Measurements from ENCODE around the gene TIMM29.
"Not testable (repeated sequence)": the region's sequence is repeated elsewhere in the genome, so short reads cannot be mapped to it uniquely, and the experiment has no call there.

Gene TIMM29

GRCh38 chr19:10920288-10920655 is 8.3 kb upstream of the TIMM29 start:
- no peak overlapping the region for H3K27ac Mint-ChIP-seq

DNA sequence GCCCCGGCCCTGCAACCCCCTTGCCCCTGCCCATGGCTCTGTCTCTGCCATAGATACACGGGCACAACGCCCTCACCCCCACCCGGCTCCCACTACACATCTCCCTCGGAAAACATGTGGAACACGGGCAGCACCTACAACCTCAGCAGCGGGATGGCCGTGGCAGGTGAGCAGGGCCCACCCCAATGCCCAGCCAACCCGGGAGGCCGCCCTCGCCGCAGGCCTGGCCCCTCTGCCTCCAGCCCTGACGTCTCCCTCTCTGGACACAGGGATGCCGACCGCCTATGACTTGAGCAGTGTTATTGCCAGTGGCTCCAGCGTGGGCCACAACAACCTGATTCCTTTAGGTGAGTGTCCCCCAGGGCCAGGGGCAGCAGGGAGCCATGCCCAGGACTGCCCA is 7.8 kb upstream of the TIMM29 start:
- Mint-ChIP-seq H3K27ac (no peak overlapping the region), H3K36me3 (ENCODE audit: low read depth) (peaks cover 13% of the 10 kb centered on the region)

More at GRCh38 chr19:10920288-10920655, 8.3 kb upstream of the TIMM29 start:
- no peak for DNase-seq (ENCODE audit: low spot score)
- no peaks in the 10 kb centered on the region for H3K9me3 Mint-ChIP-seq
- no peaks in the 10 kb centered on the region for H3K4me1 Mint-ChIP-seq (ENCODE audit: low read depth)
- peaks cover 12% of the 10 kb centered on the region for H3K36me3 Mint-ChIP-seq (ENCODE audit: low read depth)
- H3K27me3 Mint-ChIP-seq (ENCODE audit: low read depth) = no peaks in the 10 kb centered on the region
- H3K4me3 Mint-ChIP-seq = no peak overlapping the region

DNA sequence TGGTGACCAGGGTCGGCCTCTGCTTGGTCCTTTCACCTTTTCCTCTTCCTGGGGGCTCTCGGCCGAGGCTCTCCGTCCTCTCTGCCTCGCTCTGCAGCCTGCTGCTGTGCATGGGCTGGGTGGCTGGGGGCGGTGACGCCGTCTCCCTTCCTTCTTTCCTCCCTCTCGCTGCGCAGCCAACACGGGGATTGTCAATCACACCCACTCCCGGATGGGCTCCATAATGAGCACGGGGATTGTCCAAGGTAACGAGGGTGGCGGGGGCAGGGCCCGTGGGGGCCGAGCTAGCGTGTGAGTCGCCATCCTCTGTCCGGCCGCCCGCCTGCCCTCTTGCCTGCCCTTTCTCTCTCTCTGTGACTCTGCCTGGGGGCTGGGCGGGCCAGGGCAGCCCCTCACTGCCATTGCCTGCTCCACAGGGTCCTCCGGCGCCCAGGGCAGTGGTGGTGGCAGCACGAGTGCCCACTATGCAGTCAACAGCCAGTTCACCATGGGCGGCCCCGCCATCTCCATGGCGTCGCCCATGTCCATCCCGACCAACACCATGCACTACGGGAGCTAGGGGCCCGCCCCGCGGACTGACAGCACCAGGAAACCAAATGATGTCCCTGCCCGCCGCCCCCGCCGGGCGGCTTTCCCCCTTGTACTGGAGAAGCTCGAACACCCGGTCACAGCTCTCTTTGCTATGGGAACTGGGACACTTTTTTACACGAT is 7.3 kb upstream of the TIMM29 start:
- H3K9me3 Mint-ChIP-seq = no peaks in the 10 kb centered on the region
- no peak overlapping the region for H3K4me3 Mint-ChIP-seq
- no peak overlapping the region for H3K27ac Mint-ChIP-seq
- no peaks in the 10 kb centered on the region for H3K4me1 Mint-ChIP-seq (ENCODE audit: low read depth)
- no peaks in the 10 kb centered on the region for H3K27me3 Mint-ChIP-seq (ENCODE audit: low read depth)
- H3K36me3 Mint-ChIP-seq (ENCODE audit: low read depth) = peaks cover 13% of the 10 kb centered on the region
- DNase-seq (ENCODE audit: low spot score) = no peak

More for the DNA sequence above, 7.8 kb upstream of the TIMM29 start:
- Mint-ChIP-seq H3K4me3 (no peak overlapping the region), H3K27me3 (ENCODE audit: low read depth) (no peaks in the 10 kb centered on the region), H3K9me3 (no peaks in the 10 kb centered on the region), H3K4me1 (ENCODE audit: low read depth) (no peaks in the 10 kb centered on the region)
- no peak for DNase-seq (ENCODE audit: low spot score)

DNA sequence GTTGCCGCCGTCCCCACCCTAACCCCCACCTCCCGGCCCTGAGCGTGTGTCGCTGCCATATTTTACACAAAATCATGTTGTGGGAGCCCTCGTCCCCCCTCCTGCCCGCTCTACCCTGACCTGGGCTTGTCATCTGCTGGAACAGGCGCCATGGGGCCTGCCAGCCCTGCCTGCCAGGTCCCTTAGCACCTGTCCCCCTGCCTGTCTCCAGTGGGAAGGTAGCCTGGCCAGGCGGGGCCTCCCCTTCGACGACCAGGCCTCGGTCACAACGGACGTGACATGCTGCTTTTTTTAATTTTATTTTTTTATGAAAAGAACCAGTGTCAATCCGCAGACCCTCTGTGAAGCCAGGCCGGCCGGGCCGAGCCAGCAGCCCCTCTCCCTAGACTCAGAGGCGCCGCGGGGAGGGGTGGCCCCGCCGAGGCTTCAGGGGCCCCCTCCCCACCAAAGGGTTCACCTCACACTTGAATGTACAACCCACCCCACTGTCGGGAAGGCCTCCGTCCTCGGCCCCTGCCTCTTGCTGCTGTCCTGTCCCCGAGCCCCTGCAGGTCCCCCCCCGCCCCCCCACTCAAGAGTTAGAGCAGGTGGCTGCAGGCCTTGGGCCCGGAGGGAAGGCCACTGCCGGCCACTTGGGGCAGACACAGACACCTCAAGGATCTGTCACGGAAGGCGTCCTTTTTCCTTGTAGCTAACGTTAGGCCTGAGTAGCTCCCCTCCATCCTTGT is 6.5 kb upstream of the TIMM29 start:
- Mint-ChIP-seq H3K27me3 (ENCODE audit: low read depth) (no peaks in the 10 kb centered on the region), H3K9me3 (no peaks in the 10 kb centered on the region), H3K4me3 (no peak overlapping the region), H3K4me1 (ENCODE audit: low read depth) (no peaks in the 10 kb centered on the region), H3K36me3 (ENCODE audit: low read depth) (peaks cover 13% of the 10 kb centered on the region), H3K27ac (no peak overlapping the region)
- no peak for DNase-seq (ENCODE audit: low spot score)

DNA sequence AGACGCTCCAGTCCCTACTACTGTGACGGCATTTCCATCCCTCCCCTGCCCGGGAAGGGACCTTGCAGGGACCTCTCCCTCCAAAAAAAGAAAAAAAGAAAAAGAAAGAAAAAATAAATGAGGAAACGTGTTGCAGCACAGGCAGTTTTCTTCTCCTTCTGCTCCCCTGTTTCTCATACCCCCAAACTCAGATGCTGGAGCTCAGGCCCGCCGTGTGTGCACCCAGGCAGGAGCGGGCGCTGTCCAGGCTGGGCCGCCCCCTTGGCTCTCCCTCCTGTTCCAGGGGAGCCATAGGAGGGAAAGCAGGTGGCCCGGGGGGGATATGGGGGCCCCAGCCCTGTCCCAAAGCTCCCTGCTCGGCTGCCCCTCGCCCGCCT is 6.0 kb upstream of the TIMM29 start:
- Mint-ChIP-seq H3K4me1 (ENCODE audit: low read depth) (peaks cover 2% of the 10 kb centered on the region), H3K36me3 (ENCODE audit: low read depth) (peaks cover 13% of the 10 kb centered on the region), H3K4me3 (no peak overlapping the region), H3K9me3 (no peaks in the 10 kb centered on the region), H3K27ac (no peak overlapping the region), H3K27me3 (ENCODE audit: low read depth) (no peaks in the 10 kb centered on the region)
- DNase-seq (ENCODE audit: low spot score) = no peak

DNA sequence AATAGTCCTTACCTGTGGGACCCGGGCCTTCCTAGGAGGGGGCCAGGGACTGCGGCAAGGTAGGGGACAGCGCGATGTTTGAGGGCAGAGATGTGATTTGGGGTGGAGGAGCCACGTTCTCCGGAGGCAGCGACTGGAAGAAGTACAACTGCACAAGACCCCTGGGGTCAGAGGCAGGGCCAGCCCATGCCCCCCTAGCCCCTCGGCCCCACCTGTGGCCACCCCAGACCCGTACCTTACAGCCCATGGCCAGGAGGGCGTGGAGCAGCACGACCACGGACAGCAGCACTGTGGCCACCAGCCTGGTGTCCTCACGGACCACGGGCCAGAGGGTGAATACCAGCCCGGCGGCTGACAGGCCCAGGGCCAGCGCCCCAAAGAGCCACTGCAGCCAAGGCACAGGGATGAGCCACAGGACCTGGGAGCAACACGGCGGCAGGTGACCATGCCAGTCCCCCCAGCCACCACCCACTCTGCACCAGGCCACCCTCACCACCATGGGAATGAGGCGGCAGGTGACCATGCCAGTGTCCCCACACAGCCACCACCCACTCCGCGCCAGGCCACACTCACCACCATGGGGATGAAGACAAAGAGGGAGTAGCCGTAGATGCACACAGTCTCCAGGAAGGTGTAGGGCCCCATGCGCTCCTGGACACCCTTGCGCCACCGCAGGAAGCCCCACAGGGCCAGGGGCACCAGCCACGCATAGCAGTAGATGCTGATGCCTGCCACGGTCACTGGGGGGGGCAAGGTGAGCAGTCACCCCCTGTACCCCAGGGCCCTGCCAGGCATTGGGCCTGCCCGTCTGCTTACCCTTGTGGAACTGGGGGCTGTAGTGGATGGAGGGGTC is 5.1 kb upstream of the TIMM29 start:
- Mint-ChIP-seq H3K36me3 (ENCODE audit: low read depth) (peaks cover 14% of the 10 kb centered on the region), H3K4me1 (ENCODE audit: low read depth) (peaks cover 2% of the 10 kb centered on the region), H3K27ac (no peak overlapping the region), H3K27me3 (ENCODE audit: low read depth) (no peaks in the 10 kb centered on the region), H3K9me3 (no peaks in the 10 kb centered on the region), H3K4me3 (no peak overlapping the region)
- no peak for DNase-seq (ENCODE audit: low spot score)

DNA sequence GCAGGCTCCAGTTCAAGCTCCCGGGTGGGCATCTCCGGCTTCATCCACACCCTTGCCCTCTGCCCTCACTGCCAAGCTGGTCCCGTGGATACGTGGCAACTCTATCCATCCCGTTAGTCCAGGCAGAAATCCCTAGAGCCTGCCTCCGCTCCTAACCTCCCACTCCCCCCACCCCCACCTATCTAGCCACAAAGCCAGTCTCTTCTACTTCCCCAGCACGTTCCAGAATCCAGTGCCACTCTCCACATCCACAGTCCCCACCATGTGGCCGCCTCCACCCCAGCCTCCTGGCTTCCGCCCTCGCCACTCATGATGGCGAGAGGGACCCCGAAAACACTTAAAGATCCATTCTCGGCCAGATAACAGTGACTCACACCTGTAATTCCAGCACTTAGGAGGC is 4.0 kb upstream of the TIMM29 start:
- no peak overlapping the region for H3K4me3 Mint-ChIP-seq
- H3K9me3 Mint-ChIP-seq = no peaks in the 10 kb centered on the region
- H3K27ac Mint-ChIP-seq = no peak overlapping the region
- no peaks in the 10 kb centered on the region for H3K27me3 Mint-ChIP-seq (ENCODE audit: low read depth)
- H3K36me3 Mint-ChIP-seq (ENCODE audit: low read depth) = peaks cover 16% of the 10 kb centered on the region
- peaks cover 2% of the 10 kb centered on the region for H3K4me1 Mint-ChIP-seq (ENCODE audit: low read depth)
- no peak for DNase-seq (ENCODE audit: low spot score)

GRCh38 chr19:10927730-10928562 is 665 bp upstream of the TIMM29 start:
- Mint-ChIP-seq H3K36me3 (ENCODE audit: low read depth) (peaks cover 19% of the 10 kb centered on the region), H3K4me1 (ENCODE audit: low read depth) (peaks cover 2% of the 10 kb centered on the region), H3K27me3 (ENCODE audit: low read depth) (no peaks in the 10 kb centered on the region), H3K9me3 (no peaks in the 10 kb centered on the region), H3K27ac (peak overlapping the region; percentile 88), H3K4me3 (peak overlapping the region; percentile 94)
- DNase-seq (ENCODE audit: low spot score) = peak; percentile 5

GRCh38 chr19:10929402-10929794 is 787 bp downstream of the TIMM29 start:
- no peak for DNase-seq (ENCODE audit: low spot score)
- Mint-ChIP-seq H3K27ac (peak overlapping the region; percentile 57), H3K27me3 (ENCODE audit: low read depth) (no peaks in the 10 kb centered on the region), H3K4me3 (peak overlapping the region; percentile 94), H3K4me1 (ENCODE audit: low read depth) (peaks cover 2% of the 10 kb centered on the region), H3K36me3 (ENCODE audit: low read depth) (peaks cover 15% of the 10 kb centered on the region), H3K9me3 (no peaks in the 10 kb centered on the region)

GRCh38 chr19:10935371-10936059 is 6.9 kb downstream of the TIMM29 start:
- DNase-seq (ENCODE audit: low spot score) = no peak
- Mint-ChIP-seq H3K36me3 (ENCODE audit: low read depth) (peaks cover 5% of the 10 kb centered on the region), H3K4me1 (ENCODE audit: low read depth) (peaks cover 2% of the 10 kb centered on the region), H3K27ac (no peak overlapping the region), H3K9me3 (no peaks in the 10 kb centered on the region), H3K27me3 (ENCODE audit: low read depth) (no peaks in the 10 kb centered on the region), H3K4me3 (no peak overlapping the region)

DNA sequence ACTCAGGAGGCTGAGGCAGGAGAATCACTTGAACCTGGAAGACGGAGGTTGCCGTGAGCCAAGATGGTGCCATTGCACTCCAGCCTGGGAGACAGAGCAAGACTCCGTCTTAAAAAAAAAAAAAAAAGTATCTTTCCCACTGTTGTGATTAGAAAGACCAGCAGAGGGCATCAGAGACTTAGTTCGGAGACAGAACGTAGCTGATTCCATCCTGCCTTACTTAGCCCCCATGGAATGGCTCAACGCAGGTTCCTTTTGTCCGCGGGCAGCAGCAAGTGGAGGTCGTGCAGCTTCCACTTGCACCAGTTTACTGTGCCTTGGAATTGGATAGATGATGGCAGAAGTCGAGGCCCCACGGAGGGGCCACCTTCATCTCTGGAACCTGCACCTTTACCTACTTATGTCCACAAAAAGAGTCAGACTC is 8.1 kb downstream of the TIMM29 start:
- H3K4me1 Mint-ChIP-seq (ENCODE audit: low read depth) = peaks cover 2% of the 10 kb centered on the region
- DNase-seq (ENCODE audit: low spot score) = peak; percentile 20
- H3K9me3 Mint-ChIP-seq = no peaks in the 10 kb centered on the region
- H3K27ac Mint-ChIP-seq = no peak overlapping the region
- no peaks in the 10 kb centered on the region for H3K27me3 Mint-ChIP-seq (ENCODE audit: low read depth)
- peaks cover 5% of the 10 kb centered on the region for H3K36me3 Mint-ChIP-seq (ENCODE audit: low read depth)
- H3K4me3 Mint-ChIP-seq = no peak overlapping the region

DNA sequence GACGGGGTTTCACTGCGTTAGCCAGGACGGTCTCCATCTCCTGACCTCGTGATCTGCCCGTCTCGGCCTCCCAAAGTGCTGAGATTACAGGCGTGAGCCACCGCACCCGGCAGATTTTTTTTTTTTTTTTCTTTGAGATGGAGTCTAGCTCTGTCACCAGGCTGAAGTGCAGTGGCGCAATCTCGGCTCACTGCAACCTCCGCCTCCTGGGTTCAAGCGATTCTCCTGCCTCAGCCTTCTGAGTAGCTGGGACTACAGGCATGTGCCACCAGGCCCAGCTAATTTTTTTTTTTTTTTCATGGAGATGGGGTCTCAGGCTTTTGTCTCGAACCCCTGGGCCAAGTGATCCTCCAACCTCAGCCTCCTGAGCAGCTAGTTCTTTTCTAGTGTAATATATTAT is 13.0 kb downstream of the TIMM29 start:
- not testable (repeated sequence) for H3K27me3 Mint-ChIP-seq (ENCODE audit: low read depth); H3K9me3 Mint-ChIP-seq; H3K4me1 Mint-ChIP-seq (ENCODE audit: low read depth); H3K27ac Mint-ChIP-seq; DNase-seq (ENCODE audit: low spot score); H3K4me3 Mint-ChIP-seq; H3K36me3 Mint-ChIP-seq (ENCODE audit: low read depth)

DNA sequence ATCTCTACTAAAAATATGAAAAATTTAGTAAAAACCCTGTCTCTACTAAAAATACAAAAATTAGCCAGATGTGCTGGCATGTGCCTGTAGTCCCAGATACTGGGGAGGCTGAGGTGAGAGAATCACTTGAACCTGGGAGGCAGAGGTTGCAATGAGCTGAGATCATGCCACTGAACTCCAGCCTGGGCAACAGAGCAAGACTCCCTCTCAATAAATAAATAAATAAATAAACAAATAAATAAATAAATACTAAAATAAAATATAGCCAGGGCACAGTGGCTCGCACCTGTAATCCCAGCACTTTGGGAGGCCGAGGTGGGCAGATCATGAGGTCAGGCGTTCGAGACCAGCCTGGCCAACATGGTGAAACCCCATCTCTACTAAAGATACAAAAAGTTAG is 14.8 kb downstream of the TIMM29 start:
- DNase-seq (ENCODE audit: low spot score); H3K27me3 Mint-ChIP-seq (ENCODE audit: low read depth): not testable (repeated sequence)

More for the DNA sequence above, 14.8 kb downstream of the TIMM29 start:
- not testable (repeated sequence) for H3K4me1 Mint-ChIP-seq (ENCODE audit: low read depth); H3K27ac Mint-ChIP-seq; H3K9me3 Mint-ChIP-seq; H3K4me3 Mint-ChIP-seq; H3K36me3 Mint-ChIP-seq (ENCODE audit: low read depth)

Data from T-helper 2 cell treated with Interferon-gamma antibody and Interleukin-4, amounts not matched to agents 5 μg/mL and 100 μg/mL, for 36 hours (primary cell).